ENCODE results near the gene LCMT1. TPM values are rescaled to one million over a fixed set of nuclear protein-coding genes. Genes with fewer than 3 reads are reported as not detected.
"Not testable (repeated sequence)": the region's sequence is repeated elsewhere in the genome, so short reads cannot be mapped to it uniquely, and the experiment has no call there.

LCMT1 gene
- total and polyA plus RNA-seq, 9 of the 15 experiments (the other 6 are each of a cell fraction or from before 2014, with no cell fraction given) = 20.0 to 42.8 (median 32.3) TPM

DNA sequence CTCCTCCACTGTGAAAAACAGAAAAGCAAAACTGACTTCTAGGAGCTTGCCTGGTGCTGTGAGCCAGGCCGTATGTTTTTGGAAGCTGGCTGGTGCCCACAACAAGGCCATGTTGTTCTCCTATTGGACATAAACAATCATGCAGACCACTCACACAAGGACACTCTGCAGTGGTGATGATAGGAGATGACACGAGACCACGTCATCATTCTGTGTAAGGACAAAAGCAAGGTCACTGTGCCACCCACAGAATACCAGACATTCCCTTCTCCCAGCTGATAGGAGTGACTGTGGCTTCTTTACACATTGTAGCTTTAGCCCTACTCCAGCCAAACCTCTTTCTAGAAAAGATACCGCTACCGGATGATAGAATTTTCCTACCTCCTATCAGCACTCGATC lies 47.7 kb upstream of the LCMT1 start (continued):
- TF ChIP-seq FOXK1 (CRISPR knock-in tag; IDR thresholded peaks at IDR 0.05; ENCODE audit: borderline replicate concordance) (no peak), ZNF134 (CRISPR knock-in tag; conservative IDR thresholded peaks at IDR 0.05) (no peak), ZNF696 (CRISPR knock-in tag; conservative IDR thresholded peaks at IDR 0.05) (no peak), PML (IDR thresholded peaks at IDR 0.05; ENCODE audit: low read length) (no peak), EWSR1 (IDR thresholded peaks at IDR 0.05; ENCODE audit: borderline replicate concordance, low read depth, partially characterized antibody) (no peak), SRF (CRISPR knock-in tag; IDR thresholded peaks at IDR 0.05) (no peak), BRD9 (IDR thresholded peaks at IDR 0.05; ENCODE audit: low read depth, partially characterized antibody) (no peak), ZBTB17 (CRISPR knock-in tag; IDR thresholded peaks at IDR 0.05) (no peak)

DNA sequence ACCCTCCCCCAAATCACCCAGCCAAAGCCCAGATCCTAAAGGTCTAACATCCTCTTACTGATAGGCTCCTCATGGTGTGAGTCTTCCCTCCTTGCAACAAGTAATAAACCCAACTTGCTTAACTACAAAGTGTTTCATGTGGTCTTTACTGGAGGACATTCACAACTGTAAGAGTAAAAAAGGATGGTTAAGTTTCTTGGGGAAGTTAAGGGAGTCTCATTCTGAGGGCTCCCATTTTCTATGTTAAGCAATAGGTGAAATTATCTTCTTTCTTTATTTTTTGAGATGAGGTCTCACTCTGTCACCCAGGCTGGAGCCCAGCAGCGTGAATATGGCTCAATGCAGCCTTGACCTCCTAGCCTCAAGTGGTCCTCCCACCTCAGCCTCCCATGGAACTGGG lies 47.3 kb upstream of the LCMT1 start:
- peak overlapping the region; percentile 91 for H2AFZ ChIP-seq (ENCODE audit: low read depth, low read length)
- H3K36me3 ChIP-seq (ENCODE audit: control insufficient read depth, insufficient read depth, low read length); H3K4me3 ChIP-seq; H3K9me1 ChIP-seq (ENCODE audit: control insufficient read depth, insufficient read depth, low read length); in situ Hi-C loops (cut with MboI); H4K20me1 ChIP-seq (replicated peaks; ENCODE audit: control insufficient read depth, insufficient read depth, low read length); intact Hi-C loops (cut with micrococcal nuclease); H3K79me2 ChIP-seq (ENCODE audit: control insufficient read depth, insufficient read depth, low read length); CTCF ChIA-PET (ENCODE audit: low intra/inter-chr PET ratio); ATAC-seq; DNase-seq (ENCODE audit: extremely low read depth in 1 of 4, low spot score in 3 of 4); H3K27me3 ChIP-seq (ENCODE audit: control insufficient read depth in 2 of 2, insufficient read depth in 2 of 2, low read length in 2 of 2); BruUV-seq (replicated peaks); H3K9me3 ChIP-seq (replicated peaks; ENCODE audit: control insufficient read depth, insufficient read depth, low read depth, low read length); FAIRE-seq: not testable (repeated sequence)
- peak overlapping the region; percentile 63; the same call in 1 of the 2 replicates for H3K4me2 ChIP-seq (ENCODE audit: insufficient read depth, low read length)
- TF ChIP-seq, protein P1, sequence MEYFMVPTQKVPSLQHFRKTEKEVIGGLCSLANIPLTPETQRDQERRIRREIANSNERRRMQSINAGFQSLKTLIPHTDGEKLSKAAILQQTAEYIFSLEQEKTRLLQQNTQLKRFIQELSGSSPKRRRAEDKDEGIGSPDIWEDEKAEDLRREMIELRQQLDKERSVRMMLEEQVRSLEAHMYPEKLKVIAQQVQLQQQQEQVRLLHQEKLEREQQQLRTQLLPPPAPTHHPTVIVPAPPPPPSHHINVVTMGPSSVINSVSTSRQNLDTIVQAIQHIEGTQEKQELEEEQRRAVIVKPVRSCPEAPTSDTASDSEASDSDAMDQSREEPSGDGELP (CRISPR knock-in tag; IDR thresholded peaks at IDR 0.05; ENCODE audit: borderline replicate concordance) = peak; percentile 3; the same call in 1 of the 2 replicates
- POLR2A ChIA-PET = interaction anchor here (0.6 to 1.2 kb wide), 3 partner anchors 15 to 327 kb away, joined by 3 to 5 read pairs (median 4); no protein-coding TSS in a partner anchor
- peaks cover 14 to 18% of the 10 kb centered on the region in 2 experiments for H3K4me1 ChIP-seq (replicated peaks in 1 of 2; ENCODE audit: control insufficient read depth in 2 of 2, insufficient read depth in 2 of 2, low read length in 2 of 2)
- 0 out of 4 replicates have a peak overlapping the region, but pooled peaks of 1 of the 2 experiments have one; percentile 29 for H3K9ac ChIP-seq (ENCODE audit: insufficient read depth in 1 of 2, low read depth in 2 of 2, low read length in 2 of 2)
- WGBS (ENCODE audit: insufficient coverage, low coverage, missing lambda C conversion rate) = 80% methylated on average over 1 of the region's 1 CpG
- H3K27ac ChIP-seq (ENCODE audit: extremely low read depth, low read depth, low read length) = peak overlapping the region; percentile 48; the same call in 2 of the 3 replicates

All from K562 (cell line).